ENCODE measurements around the gene CMTM5.
"Not testable (repeated sequence)": the region's sequence is repeated elsewhere in the genome, so short reads cannot be mapped to it uniquely, and the experiment has no call there.

The CMTM5 gene

GRCh38 chr14:23416801-23417200, 40.0 kb downstream of the CMTM5 start:
- Histone ChIP-seq H3K27ac (no peak overlapping the region), H3K36me3 (no peaks in the 10 kb centered on the region), H3K9me3 (no peaks in the 10 kb centered on the region), H3K4me3 (no peak overlapping the region), H3K27me3 (peaks cover 0 to 9% of the 10 kb centered on the region in 2 donors), H3K4me1 (no peaks in the 10 kb centered on the region)
- DNase-seq, result no peak
- intact Hi-C loops (cut with DNase I; ENCODE audit: low total_unique reads), result no loop called here
- no peak for TF ChIP-seq CTCF (IDR thresholded peaks at IDR 0.05)

- DNase-seq; H3K27me3 ChIP-seq; H3K9me3 ChIP-seq; H3K4me3 ChIP-seq; H3K27ac ChIP-seq; H3K4me1 ChIP-seq; H3K36me3 ChIP-seq; intact Hi-C loops (cut with DNase I; ENCODE audit: low total_unique reads): not testable (repeated sequence)
These were observed 40.4 kb downstream of the CMTM5 start for GRCh38 chr14:23417269-23417668.

- TF ChIP-seq CTCF (IDR thresholded peaks at IDR 0.05), result no peak
- DNase-seq, result no peak
These were observed 41.2 kb downstream of the CMTM5 start for GRCh38 chr14:23418021-23418420.

GRCh38 chr14:23419646-23420045, 42.8 kb downstream of the CMTM5 start:
- H3K9me3 ChIP-seq; H3K36me3 ChIP-seq; H3K4me1 ChIP-seq; H3K4me3 ChIP-seq; DNase-seq; H3K27ac ChIP-seq; intact Hi-C loops (cut with DNase I; ENCODE audit: low total_unique reads); H3K27me3 ChIP-seq: not testable (repeated sequence)

More at GRCh38 chr14:23418021-23418420, 41.2 kb downstream of the CMTM5 start:
- Histone ChIP-seq H3K27me3 (peaks cover 0 to 5% of the 10 kb centered on the region in 2 donors), H3K4me1 (no peaks in the 10 kb centered on the region), H3K9me3 (no peaks in the 10 kb centered on the region), H3K4me3 (no peak overlapping the region), H3K36me3 (no peaks in the 10 kb centered on the region), H3K27ac (no peak overlapping the region)
- intact Hi-C loops (cut with DNase I; ENCODE audit: low total_unique reads), result no loop called here

- DNase-seq, result no peak
- intact Hi-C loops (cut with DNase I; ENCODE audit: low total_unique reads), result no loop called here
- H3K36me3 ChIP-seq, result no peaks in the 10 kb centered on the region
- no peak overlapping the region for H3K27ac ChIP-seq
- H3K4me3 ChIP-seq, result no peak overlapping the region
- no peaks in the 10 kb centered on the region for H3K4me1 ChIP-seq
- H3K27me3 ChIP-seq, result peaks cover 0 to 5% of the 10 kb centered on the region in 2 donors
- H3K9me3 ChIP-seq, result no peaks in the 10 kb centered on the region
- no peak for TF ChIP-seq CTCF (IDR thresholded peaks at IDR 0.05)
These were observed 44.7 kb downstream of the CMTM5 start for GRCh38 chr14:23421594-23421993.

- no peak overlapping the region for H3K27ac ChIP-seq
- no peaks in the 10 kb centered on the region for H3K4me1 ChIP-seq
- intact Hi-C loops (cut with DNase I; ENCODE audit: low total_unique reads), result no loop called here
- H3K27me3 ChIP-seq, result peaks cover 0 to 5% of the 10 kb centered on the region in 2 donors
- H3K4me3 ChIP-seq, result no peak overlapping the region
- TF ChIP-seq CTCF (IDR thresholded peaks at IDR 0.05), result no peak
- no peaks in the 10 kb centered on the region for H3K36me3 ChIP-seq
- no peaks in the 10 kb centered on the region for H3K9me3 ChIP-seq
- DNase-seq, result no peak
These were observed 46.8 kb downstream of the CMTM5 start for GRCh38 chr14:23423657-23424056.

GRCh38 chr14:23425169-23425568, 48.3 kb downstream of the CMTM5 start:
- Histone ChIP-seq H3K9me3 (no peaks in the 10 kb centered on the region), H3K4me3 (no peak overlapping the region), H3K36me3 (no peaks in the 10 kb centered on the region), H3K4me1 (no peaks in the 10 kb centered on the region), H3K27ac (no peak overlapping the region), H3K27me3 (peaks cover 0 to 7% of the 10 kb centered on the region in 2 donors)
- TF ChIP-seq CTCF (IDR thresholded peaks at IDR 0.05), result no peak
- intact Hi-C loops (cut with DNase I; ENCODE audit: low total_unique reads), result no loop called here
- DNase-seq, result no peak

- H3K27me3 ChIP-seq; intact Hi-C loops (cut with DNase I; ENCODE audit: low total_unique reads); DNase-seq; H3K36me3 ChIP-seq; H3K27ac ChIP-seq; H3K4me3 ChIP-seq; H3K9me3 ChIP-seq; H3K4me1 ChIP-seq: not testable (repeated sequence)
These were observed 49.0 kb downstream of the CMTM5 start for GRCh38 chr14:23425798-23426197.
